Measurements from ENCODE around the gene RAMP2. TPM values are rescaled to one million over a fixed set of nuclear protein-coding genes. Genes with fewer than 3 reads are reported as not detected.
A peak's percentile ranks its signal among the peaks of the same experiment; 100 is the strongest.

The RAMP2 gene
- total and polyA plus RNA-seq, 2 of the 13 experiments (the other 11 are each of a cell fraction or from before 2014, with no cell fraction given): 1.4 to 5.2 TPM

GRCh38 chr17:42798383-42799380, 37.7 kb downstream of the RAMP2 start, which contains the start of the genes CNTD1 and COA3 (continued):
- TF ChIP-seq ZNF552 (CRISPR knock-in tag; IDR thresholded peaks at IDR 0.05; ENCODE audit: borderline replicate concordance) (peak; percentile 97), TRAFD1 (CRISPR knock-in tag; IDR thresholded peaks at IDR 0.05; ENCODE audit: borderline replicate concordance) (no peak), MBD4 (IDR thresholded peaks at IDR 0.05; ENCODE audit: borderline replicate concordance, low read length) (no peak), ZNF775 (CRISPR knock-in tag; IDR thresholded peaks at IDR 0.05; ENCODE audit: borderline replicate concordance) (peak; percentile 57; the same call in 1 of the 2 replicates), ZNF30 (CRISPR knock-in tag; IDR thresholded peaks at IDR 0.05) (peak; percentile 59; the same call in 1 of the 2 replicates), ZFP91 (CRISPR knock-in tag; IDR thresholded peaks at IDR 0.05; ENCODE audit: borderline replicate concordance) (peak; percentile 95; the same call in 1 of the 2 replicates), ATAD3A (CRISPR knock-in tag; IDR thresholded peaks at IDR 0.05) (no peak), FOXK1 (CRISPR knock-in tag; IDR thresholded peaks at IDR 0.05; ENCODE audit: borderline replicate concordance, low read depth) (peak; percentile 95), HNRNPLL (IDR thresholded peaks at IDR 0.05; ENCODE audit: low read depth, low read length, poor library complexity, severe bottlenecking) (peak; percentile 75), SATB2 (CRISPR knock-in tag; IDR thresholded peaks at IDR 0.05) (no peak; the same call in 1 of the 2 replicates), SIX4 (CRISPR knock-in tag; IDR thresholded peaks at IDR 0.05) (peak; percentile 75), ZNF562 (CRISPR knock-in tag; IDR thresholded peaks at IDR 0.05; ENCODE audit: borderline replicate concordance) (peak; percentile 61; the same call in 1 of the 2 replicates), ZNF101 (CRISPR knock-in tag; IDR thresholded peaks at IDR 0.05; ENCODE audit: borderline replicate concordance, low read depth) (peak; percentile 20; the same call in 1 of the 2 replicates), YY1 (IDR thresholded peaks at IDR 0.05; ENCODE audit: insufficient read depth, insufficient replicate concordance, low read depth, low read length) (peak; percentile 97), ZBTB39 (CRISPR knock-in tag; IDR thresholded peaks at IDR 0.05) (peak; percentile 85; the same call in 1 of the 2 replicates), ZNF12 (CRISPR knock-in tag; IDR thresholded peaks at IDR 0.05) (no peak), ZNF788 (CRISPR knock-in tag; IDR thresholded peaks at IDR 0.05; ENCODE audit: borderline replicate concordance) (peak; percentile 96), HIC2 (CRISPR knock-in tag; IDR thresholded peaks at IDR 0.05; ENCODE audit: low read depth) (peak; percentile 67), TEAD3 (CRISPR knock-in tag; optimal IDR thresholded peaks at IDR 0.05; ENCODE audit: borderline replicate concordance) (peak; percentile 85), ZSCAN9 (CRISPR knock-in tag; IDR thresholded peaks at IDR 0.05; ENCODE audit: borderline replicate concordance) (peak; percentile 93; the same call in 1 of the 2 replicates)
